Sigmoid colon (tissue), 7 donors: Measurements from ENCODE around the gene TUB. TPM values are rescaled to one million over a fixed set of nuclear protein-coding genes. Genes with fewer than 3 reads are reported as not detected.
A peak's percentile ranks its signal among the peaks of the same experiment; 100 is the strongest.

Experiments
- DNase-seq: peaks from one replicate; pipeline ENCODE4 v3.0.0-alpha.2; 2019
- H3K27ac ChIP-seq, 4 donors: fragments of 200-600 bp; sonication (generic); one replicate each; pipeline ENCODE4 v1.5.1; 2016 to 2019; ENCODE audit warnings: mild to moderate bottlenecking in 1 of 4
- H3K27me3 ChIP-seq, 3 donors: fragments of 200-600 bp; sonication (generic); one replicate each; pipeline ENCODE4 v1.5.1; 2019; ENCODE audit warnings: mild to moderate bottlenecking in 1 of 3
- H3K36me3 ChIP-seq, 4 donors: fragments of 200-600 bp; sonication (generic); one replicate each; pipeline ENCODE4 v1.5.1; 2016 to 2019
- H3K4me1 ChIP-seq, 4 donors: fragments of 200-600 bp; sonication (generic); one replicate each; pipeline ENCODE4 v1.5.1; 2017 to 2019
- H3K4me3 ChIP-seq, 4 donors: fragments of 200-600 bp; sonication (generic); one replicate each; pipeline ENCODE4 v1.5.1; 2017 to 2019; ENCODE audit warnings: mild to moderate bottlenecking in 2 of 4, moderate library complexity in 1 of 4
- H3K9me3 ChIP-seq, 4 donors: fragments of 200-600 bp in 3 of 4; sonication (generic) in 3 of 4; one replicate each; pipeline versions ENCODE4 v1.5.1 to v1.6.1; 2013 to 2019
- CTCF ChIP-seq, 4 experiments: fragments of 450-650 bp in 3 of 4; fragments of 200-600 bp in 1 of 4; IDR thresholded peaks; one replicate each; pipeline ENCODE4 v1.5.1; 2016 to 2019; ENCODE audit warnings: antibody characterized with exemption in 4 of 4, mild to moderate bottlenecking in 3 of 4, moderate library complexity in 2 of 4
- EP300 ChIP-seq, 4 donors: sonication (generic); formaldehyde crosslinking; IDR thresholded peaks; one replicate each; pipeline ENCODE4 v1.6.1; 2017; ENCODE audit warnings: antibody characterized with exemption in 4 of 4
- POLR2A ChIP-seq, 2 donors: fragments of 450-650 bp; IDR thresholded peaks; one replicate each; pipeline ENCODE4 v1.6.1; 2016; ENCODE audit warnings: antibody characterized with exemption in 2 of 2, mild to moderate bottlenecking in 2 of 2, moderate library complexity in 2 of 2
- POLR2AphosphoS5 ChIP-seq, 4 donors: sonication (generic); formaldehyde crosslinking; IDR thresholded peaks; one replicate each; pipeline ENCODE4 v1.6.1; 2017; ENCODE audit warnings: antibody characterized with exemption in 4 of 4
- WGBS, 2 donors: extraction: QIAGEN DNeasy Blood & Tissue Kit; methylation state at CpG; one replicate each; pipeline ENCODE4 v1.1.7; 2013; 5-methylcytosine and 5-hydroxymethylcytosine counted together
- intact Hi-C: fragments of 100-400 bp; cut with DNase I; formaldehyde crosslinking; loops from one replicate; pipeline ENCODE4 v1.15.1; 2023
- polyA plus RNA-seq, 3 donors: library from polyadenylated mRNA; stranded (reverse); fragments of 200-250 nt; gene quantifications; one replicate each; pipeline ENCODE4 v1.2.3, GENCODE V29; 2013
- total RNA-seq, 4 donors: library from RNA; depleted of rRNA; stranded (reverse); fragments of >200 nt; gene quantifications; one replicate each; pipeline ENCODE4 v1.1.0, GENCODE V29; 2016
- donor health status: healthy with polysubstance abuse.
- donor health status: Bipolar disorder and iron deficiency.
- donor health status: healthy.

The TUB gene
- total and polyA plus RNA-seq, 7 donors: 0.23 to 18.3 (median 6.7) TPM

- Histone ChIP-seq H3K27me3 (no peaks in the 10 kb centered on the region), H3K4me3 (no peak overlapping the region), H3K36me3 (no peaks in the 10 kb centered on the region), H3K4me1 (peaks cover 0 to 11% (median 10%) of the 10 kb centered on the region in 4 donors), H3K27ac (no peak overlapping the region), H3K9me3 (no peaks in the 10 kb centered on the region)
- WGBS, 2 donors: 44 to 48% methylated on average over 19 of the region's 19 CpGs
- intact Hi-C loops: loop anchor here (1.0 to 2.0 kb wide), 4 partner anchors 27 to 65 kb away; no protein-coding TSS in a partner anchor
- TF ChIP-seq EP300 (IDR thresholded peaks at IDR 0.05) (no peak), POLR2AphosphoS5 (IDR thresholded peaks at IDR 0.05) (peak in 2 of 4 donors; percentile 43 to 48), CTCF (IDR thresholded peaks at IDR 0.05) (peak; percentile 71 to 95 (median 92)), POLR2A (IDR thresholded peaks at IDR 0.05) (no peak)
- DNase-seq: peak; percentile 92
Measured at GRCh38 chr11:8033305-8034105, 47.5 kb upstream of the TUB start.

- Histone ChIP-seq H3K27me3 (no peaks in the 10 kb centered on the region), H3K9me3 (no peaks in the 10 kb centered on the region), H3K36me3 (no peaks in the 10 kb centered on the region), H3K4me3 (no peak overlapping the region), H3K4me1 (peaks cover 0 to 11% (median 10%) of the 10 kb centered on the region in 4 donors), H3K27ac (no peak overlapping the region)
- intact Hi-C loops: no loop called here
- no peak for DNase-seq
- TF ChIP-seq POLR2AphosphoS5 (IDR thresholded peaks at IDR 0.05) (no peak), CTCF (IDR thresholded peaks at IDR 0.05) (no peak), EP300 (IDR thresholded peaks at IDR 0.05) (no peak), POLR2A (IDR thresholded peaks at IDR 0.05) (no peak)
- 82 to 92% methylated on average over 3 of the region's 3 CpGs for WGBS, 2 donors
Measured at GRCh38 chr11:8034106-8034585, 46.9 kb upstream of the TUB start.

- Histone ChIP-seq H3K27ac (no peak overlapping the region), H3K4me3 (no peak overlapping the region), H3K4me1 (peaks cover 0 to 11% (median 10%) of the 10 kb centered on the region in 4 donors), H3K27me3 (no peaks in the 10 kb centered on the region), H3K9me3 (no peaks in the 10 kb centered on the region), H3K36me3 (no peaks in the 10 kb centered on the region)
- TF ChIP-seq EP300 (IDR thresholded peaks at IDR 0.05): no peak
- TF ChIP-seq POLR2A (IDR thresholded peaks at IDR 0.05): no peak
- TF ChIP-seq POLR2AphosphoS5 (IDR thresholded peaks at IDR 0.05): no peak
- TF ChIP-seq CTCF (IDR thresholded peaks at IDR 0.05): no peak
- DNase-seq: no peak
- WGBS, 2 donors: 71 to 86% methylated on average over 5 of the region's 5 CpGs
- intact Hi-C loops: no loop called here
Measured at GRCh38 chr11:8034604-8035190, 46.3 kb upstream of the TUB start.

- intact Hi-C loops: no loop called here
Measured at GRCh38 chr11:8035200-8035855, 45.7 kb upstream of the TUB start.

More at GRCh38 chr11:8035200-8035855, 45.7 kb upstream of the TUB start:
- Histone ChIP-seq H3K9me3 (no peaks in the 10 kb centered on the region), H3K27ac (no peak overlapping the region), H3K4me3 (no peak overlapping the region), H3K4me1 (peaks cover 0 to 11% (median 10%) of the 10 kb centered on the region in 4 donors), H3K36me3 (no peaks in the 10 kb centered on the region), H3K27me3 (no peaks in the 10 kb centered on the region)
- no peak for TF ChIP-seq EP300 (IDR thresholded peaks at IDR 0.05)
- no peak for TF ChIP-seq POLR2AphosphoS5 (IDR thresholded peaks at IDR 0.05)
- no peak for TF ChIP-seq POLR2A (IDR thresholded peaks at IDR 0.05)
- TF ChIP-seq CTCF (IDR thresholded peaks at IDR 0.05): no peak
- WGBS, 2 donors: 83 to 87% methylated on average over 11 of the region's 11 CpGs
- no peak for DNase-seq
